ENCODE measurements around the gene ERVK3-1. TPM values are rescaled to one million over a fixed set of nuclear protein-coding genes. Genes with fewer than 3 reads are reported as not detected.

The ERVK3-1 gene
- total and polyA plus RNA-seq, 2 of the 13 experiments (the other 11 are each of a cell fraction or from before 2014, with no cell fraction given) = 28.5 to 38.7 TPM

DNA sequence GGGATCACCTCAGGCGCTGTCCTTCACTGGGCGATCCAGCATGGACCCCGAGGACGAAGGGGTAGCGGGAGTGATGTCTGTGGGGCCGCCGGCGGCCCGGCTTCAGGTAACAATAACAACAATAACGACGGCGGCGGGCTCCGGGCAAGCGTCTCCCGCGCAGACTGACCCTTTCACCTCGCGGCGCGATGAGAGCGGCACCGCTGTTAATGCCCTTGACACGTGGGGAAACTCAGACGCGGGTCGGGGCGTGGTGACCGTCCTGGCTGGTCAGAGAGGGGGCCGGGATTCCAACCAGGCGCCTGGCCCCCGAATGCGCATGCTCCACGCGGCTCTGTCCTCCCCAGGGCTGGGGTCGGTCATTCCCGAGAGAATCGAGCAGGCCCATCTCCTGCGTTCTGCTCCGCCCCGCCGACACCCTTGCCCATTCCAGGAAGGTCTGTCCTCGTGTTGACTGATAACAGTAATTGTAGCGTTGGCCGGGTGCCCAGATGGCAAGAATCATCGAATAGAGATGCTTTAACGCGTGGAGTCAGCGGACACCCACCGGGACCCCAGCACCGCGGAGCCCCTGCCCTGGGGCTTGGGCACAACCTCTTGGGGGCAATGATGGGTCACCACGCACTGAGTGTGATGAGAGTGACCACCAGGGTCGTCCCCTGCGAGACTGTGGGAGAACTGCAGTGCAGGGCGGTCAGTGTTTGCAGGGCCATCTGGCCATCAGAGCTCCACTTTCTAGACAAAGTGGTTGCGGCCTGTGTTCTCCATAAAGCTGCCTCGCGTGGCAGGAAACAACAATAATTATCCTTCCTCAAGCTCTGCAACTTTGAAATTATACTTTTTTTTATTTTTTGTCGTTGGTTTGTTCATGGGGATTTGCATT, 25.9 kb upstream of the ERVK3-1 start (continued):
- no peak for TF ChIP-seq ZNF276 (CRISPR knock-in tag; IDR thresholded peaks at IDR 0.05; ENCODE audit: low read depth)
- peak; percentile 93 for TF ChIP-seq YEATS4 (CRISPR knock-in tag; IDR thresholded peaks at IDR 0.05; ENCODE audit: borderline replicate concordance)
- TF ChIP-seq CREM (IDR thresholded peaks at IDR 0.05) = peak; percentile 63
- no peak for TF ChIP-seq CREM (CRISPR knock-in tag; IDR thresholded peaks at IDR 0.05)
- no peak for TF ChIP-seq GPN1 (CRISPR knock-in tag; IDR thresholded peaks at IDR 0.05; ENCODE audit: borderline replicate concordance)
- peak; percentile 63 for TF ChIP-seq ZNF143 (CRISPR knock-in tag; IDR thresholded peaks at IDR 0.05)
- peak; percentile 91; the same call in 1 of the 2 replicates for TF ChIP-seq ZNF337 (CRISPR knock-in tag; IDR thresholded peaks at IDR 0.05; ENCODE audit: borderline replicate concordance, low read depth)
- TF ChIP-seq ZBTB43 (CRISPR knock-in tag; conservative IDR thresholded peaks at IDR 0.05) = no peak; the same call in 1 of the 2 replicates
- no peak for TF ChIP-seq TBX3 (IDR thresholded peaks at IDR 0.05; ENCODE audit: borderline replicate concordance)
- no peak for TF ChIP-seq ZNF20 (CRISPR knock-in tag; IDR thresholded peaks at IDR 0.05)
- TF ChIP-seq MAZ (IDR thresholded peaks at IDR 0.05; ENCODE audit: borderline replicate concordance, low read depth, low read length) = no peak
- TF ChIP-seq MAZ (CRISPR knock-in tag; IDR thresholded peaks at IDR 0.05; ENCODE audit: low read depth) = peak; percentile 52; the same call in 1 of the 2 replicates
- TF ChIP-seq RFX5 (IDR thresholded peaks at IDR 0.05; ENCODE audit: low read depth, low read length) = no peak
- no peak for TF ChIP-seq CCDC6 (CRISPR knock-in tag; IDR thresholded peaks at IDR 0.05)
- TF ChIP-seq ZNF570 (CRISPR knock-in tag; IDR thresholded peaks at IDR 0.05; ENCODE audit: borderline replicate concordance) = no peak
- TF ChIP-seq SETDB1 (CRISPR knock-in tag; IDR thresholded peaks at IDR 0.05; ENCODE audit: borderline replicate concordance) = no peak
- TF ChIP-seq ZBTB33 (CRISPR knock-in tag; IDR thresholded peaks at IDR 0.05) = 0 out of 2 replicates have a peak, but pooled peaks have one; percentile 18
- no peak; the same call in 1 of the 2 replicates for TF ChIP-seq ZNF891 (CRISPR knock-in tag; IDR thresholded peaks at IDR 0.05)
- peak; percentile 68; the same call in 1 of the 2 replicates for TF ChIP-seq TP53 (CRISPR knock-in tag; conservative IDR thresholded peaks at IDR 0.05)
- TF ChIP-seq BRD4 (CRISPR knock-in tag; IDR thresholded peaks at IDR 0.05) = no peak; the same call in 1 of the 2 replicates
- TF ChIP-seq NRL (CRISPR knock-in tag; IDR thresholded peaks at IDR 0.05; ENCODE audit: borderline replicate concordance) = peak; percentile 69
- no peak for TF ChIP-seq SOX5 (CRISPR knock-in tag; IDR thresholded peaks at IDR 0.05; ENCODE audit: borderline replicate concordance)
- 0 out of 2 replicates have a peak, but pooled peaks have one; percentile 7 for TF ChIP-seq ZNF629 (CRISPR knock-in tag; conservative IDR thresholded peaks at IDR 0.05)
- no peak; the same call in 1 of the 2 replicates for TF ChIP-seq NR2F2 (IDR thresholded peaks at IDR 0.05; ENCODE audit: borderline replicate concordance, low read depth)
- no peak; the same call in 1 of the 2 replicates for TF ChIP-seq TSC22D2 (CRISPR knock-in tag; IDR thresholded peaks at IDR 0.05; ENCODE audit: borderline replicate concordance)
- no peak for TF ChIP-seq ZSCAN29 (CRISPR knock-in tag; conservative IDR thresholded peaks at IDR 0.05)
